ENCODE data around the gene C21orf58. TPM values are rescaled to one million over a fixed set of nuclear protein-coding genes. Genes with fewer than 3 reads are reported as not detected.

The C21orf58 gene
- total and polyA plus RNA-seq, 4 experiments from 2014 or later: 0.35 to 9.4 (median 4.7) TPM

DNA sequence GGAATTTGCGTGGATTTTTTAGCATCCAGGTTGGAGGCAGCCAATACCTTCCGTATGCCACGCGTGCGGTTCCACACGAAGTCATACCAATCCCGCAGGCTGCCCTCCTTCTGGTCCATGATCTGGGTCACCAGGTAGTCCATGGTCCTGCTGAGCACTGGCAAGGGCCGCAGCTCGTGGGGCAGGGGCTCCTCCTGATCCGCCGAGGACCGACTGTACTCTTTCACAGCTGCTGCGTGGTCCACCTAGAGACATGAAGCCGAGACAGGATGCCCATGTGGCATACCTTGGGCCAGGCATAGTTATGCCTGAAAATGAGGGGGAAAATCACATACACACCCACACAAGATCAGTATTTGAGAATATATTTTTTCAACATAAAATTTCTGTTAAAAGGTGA lies 50.3 kb downstream of the C21orf58 start:
- H3K9me3 Mint-ChIP-seq: no peaks in the 10 kb centered on the region
- H3K4me1 ChIP-seq (ENCODE audit: insufficient read depth, low read length): no peaks in the 10 kb centered on the region
- H3K27ac Mint-ChIP-seq: peak overlapping the region in 3 of 7 donors; percentile 36 to 47 (median 44)
- H3K9me3 ChIP-seq (ENCODE audit: control insufficient read depth in 1 of 2, low read length in 2 of 2): no peaks in the 10 kb centered on the region
- CTCF ChIA-PET (ENCODE audit: partially characterized antibody): no interaction called here
- intact Hi-C loops (cut with micrococcal nuclease): no loop called here
- no peak overlapping the region for H3K27ac ChIP-seq (ENCODE audit: low read depth, low read length)
- H3K4me3 ChIP-seq (ENCODE audit: low read length in 2 of 2): no peak overlapping the region
- no peak for DNase-seq
- peaks cover 0 to 6% (median 5%) of the 10 kb centered on the region in 4 donors for H3K4me1 Mint-ChIP-seq
- no peak overlapping the region for H3K4me3 Mint-ChIP-seq
- peaks cover 76% of the 10 kb centered on the region for H3K36me3 ChIP-seq (ENCODE audit: insufficient read depth, low read length)
- no peaks in the 10 kb centered on the region for H3K27me3 Mint-ChIP-seq
- H3K27me3 ChIP-seq (ENCODE audit: insufficient read depth, low read length): no peaks in the 10 kb centered on the region
- peaks cover 46 to 69% of the 10 kb centered on the region in 2 donors for H3K36me3 Mint-ChIP-seq
- POLR2A ChIA-PET (ENCODE audit: partially characterized antibody): no interaction called here

DNA sequence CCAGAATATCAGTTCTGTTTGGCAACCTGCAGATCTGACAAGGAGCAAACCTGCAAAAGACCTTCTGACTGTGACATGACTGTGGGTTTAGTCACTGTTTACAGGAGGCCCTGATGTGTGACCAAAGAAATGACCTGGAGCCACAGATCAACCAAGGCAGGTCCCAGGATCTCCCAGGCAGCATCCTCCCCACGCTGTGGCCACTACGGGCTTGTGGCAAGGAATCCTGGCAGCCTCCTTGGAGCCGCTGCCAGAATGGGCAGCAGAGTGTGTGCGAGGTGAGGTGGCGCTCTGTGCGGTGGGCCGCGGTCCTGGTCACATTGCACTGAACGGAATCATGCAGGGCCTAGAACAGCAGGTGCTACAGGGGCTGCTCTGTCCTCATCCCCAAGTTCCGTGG lies 54.2 kb downstream of the C21orf58 start:
- POLR2A ChIA-PET (ENCODE audit: partially characterized antibody): no interaction called here
- peaks cover 0 to 5% (median 1%) of the 10 kb centered on the region in 4 donors for H3K4me1 Mint-ChIP-seq
- Histone ChIP-seq H3K27ac (ENCODE audit: low read depth, low read length) (no peak overlapping the region), H3K4me3 (ENCODE audit: low read length in 2 of 2) (no peak overlapping the region), H3K4me1 (ENCODE audit: insufficient read depth, low read length) (no peaks in the 10 kb centered on the region), H3K9me3 (ENCODE audit: control insufficient read depth in 1 of 2, low read length in 2 of 2) (no peaks in the 10 kb centered on the region), H3K27me3 (ENCODE audit: insufficient read depth, low read length) (no peaks in the 10 kb centered on the region), H3K36me3 (ENCODE audit: insufficient read depth, low read length) (peaks cover 76% of the 10 kb centered on the region)
- intact Hi-C loops (cut with micrococcal nuclease): no loop called here
- no peak overlapping the region for H3K27ac Mint-ChIP-seq
- no peak overlapping the region for H3K4me3 Mint-ChIP-seq
- peaks cover 45 to 70% of the 10 kb centered on the region in 2 donors for H3K36me3 Mint-ChIP-seq
- no peak for DNase-seq
- H3K9me3 Mint-ChIP-seq: no peaks in the 10 kb centered on the region
- CTCF ChIA-PET (ENCODE audit: partially characterized antibody): no interaction called here
- H3K27me3 Mint-ChIP-seq: no peaks in the 10 kb centered on the region

- H3K27ac Mint-ChIP-seq: peak overlapping the region in 1 of 7 donors; percentile 48
- H3K4me3 Mint-ChIP-seq: no peak overlapping the region
- Histone ChIP-seq H3K9me3 (ENCODE audit: control insufficient read depth in 1 of 2, low read length in 2 of 2) (no peaks in the 10 kb centered on the region), H3K36me3 (ENCODE audit: insufficient read depth, low read length) (peaks cover 74% of the 10 kb centered on the region), H3K27me3 (ENCODE audit: insufficient read depth, low read length) (no peaks in the 10 kb centered on the region), H3K4me3 (ENCODE audit: low read length in 2 of 2) (no peak overlapping the region), H3K27ac (ENCODE audit: low read depth, low read length) (no peak overlapping the region), H3K4me1 (ENCODE audit: insufficient read depth, low read length) (no peaks in the 10 kb centered on the region)
- H3K9me3 Mint-ChIP-seq: no peaks in the 10 kb centered on the region
- H3K4me1 Mint-ChIP-seq: peaks cover 0 to 2% (median under 1%) of the 10 kb centered on the region in 4 donors
- intact Hi-C loops (cut with micrococcal nuclease): no loop called here
- POLR2A ChIA-PET (ENCODE audit: partially characterized antibody): no interaction called here
- peaks cover 40 to 65% of the 10 kb centered on the region in 2 donors for H3K36me3 Mint-ChIP-seq
- DNase-seq: no peak
- CTCF ChIA-PET (ENCODE audit: partially characterized antibody): no interaction called here
- no peaks in the 10 kb centered on the region for H3K27me3 Mint-ChIP-seq
Observed at GRCh38 chr21:46268371-46268770, 55.3 kb downstream of the C21orf58 start.

GRCh38 chr21:46266946-46267345 lies 56.7 kb downstream of the C21orf58 start:
- Histone ChIP-seq H3K27me3 (ENCODE audit: insufficient read depth, low read length) (no peaks in the 10 kb centered on the region), H3K9me3 (ENCODE audit: control insufficient read depth in 1 of 2, low read length in 2 of 2) (no peaks in the 10 kb centered on the region), H3K36me3 (ENCODE audit: insufficient read depth, low read length) (peaks cover 69% of the 10 kb centered on the region), H3K4me1 (ENCODE audit: insufficient read depth, low read length) (no peaks in the 10 kb centered on the region), H3K4me3 (ENCODE audit: low read length in 2 of 2) (no peak overlapping the region), H3K27ac (ENCODE audit: low read depth, low read length) (no peak overlapping the region)
- H3K4me1 Mint-ChIP-seq: no peaks in the 10 kb centered on the region
- DNase-seq: no peak
- intact Hi-C loops (cut with micrococcal nuclease): no loop called here
- H3K4me3 Mint-ChIP-seq: no peak overlapping the region
- peaks cover 30 to 59% of the 10 kb centered on the region in 2 donors for H3K36me3 Mint-ChIP-seq
- peak overlapping the region in 2 of 7 donors; percentile 30 to 50 for H3K27ac Mint-ChIP-seq
- no peaks in the 10 kb centered on the region for H3K27me3 Mint-ChIP-seq
- ChIA-PET CTCF (ENCODE audit: partially characterized antibody) (no interaction called here), POLR2A (ENCODE audit: partially characterized antibody) (no interaction called here)
- H3K9me3 Mint-ChIP-seq: no peaks in the 10 kb centered on the region

- no peaks in the 10 kb centered on the region for H3K9me3 ChIP-seq (ENCODE audit: control insufficient read depth in 1 of 2, low read length in 2 of 2)
- intact Hi-C loops (cut with micrococcal nuclease): no loop called here
- DNase-seq: no peak
- H3K4me1 ChIP-seq (ENCODE audit: insufficient read depth, low read length): no peaks in the 10 kb centered on the region
- H3K9me3 Mint-ChIP-seq: no peaks in the 10 kb centered on the region
- no peaks in the 10 kb centered on the region for H3K27me3 Mint-ChIP-seq
- ChIA-PET CTCF (ENCODE audit: partially characterized antibody) (no interaction called here), POLR2A (ENCODE audit: partially characterized antibody) (no interaction called here)
- H3K4me1 Mint-ChIP-seq: no peaks in the 10 kb centered on the region
- H3K27me3 ChIP-seq (ENCODE audit: insufficient read depth, low read length): no peaks in the 10 kb centered on the region
- H3K36me3 Mint-ChIP-seq: peaks cover 32 to 62% of the 10 kb centered on the region in 2 donors
- H3K4me3 Mint-ChIP-seq: no peak overlapping the region
- peaks cover 72% of the 10 kb centered on the region for H3K36me3 ChIP-seq (ENCODE audit: insufficient read depth, low read length)
- H3K27ac ChIP-seq (ENCODE audit: low read depth, low read length): no peak overlapping the region
- H3K4me3 ChIP-seq (ENCODE audit: low read length in 2 of 2): no peak overlapping the region
- H3K27ac Mint-ChIP-seq: no peak overlapping the region
Observed at GRCh38 chr21:46265736-46266525, 57.7 kb downstream of the C21orf58 start.

DNA sequence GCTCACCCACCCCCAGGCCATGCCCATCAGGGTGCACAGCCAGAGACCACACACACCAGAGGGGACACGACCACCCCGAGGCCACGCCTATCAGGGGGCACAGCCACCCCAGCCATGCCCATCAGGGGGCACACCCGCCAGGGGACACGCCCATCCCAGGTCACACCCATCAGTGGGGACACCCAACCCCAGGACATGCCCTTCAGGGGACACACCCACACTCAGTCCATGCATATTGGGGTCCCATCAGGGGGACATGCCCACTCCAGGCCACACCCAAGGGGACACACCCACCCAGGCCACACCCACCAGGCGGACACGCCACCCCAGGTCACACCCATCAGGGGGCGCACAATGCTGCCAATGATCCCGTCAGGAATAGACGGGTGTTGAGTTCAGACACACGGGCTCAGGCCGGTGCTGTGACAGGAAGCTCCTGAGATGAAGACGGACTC lies 59.0 kb downstream of the C21orf58 start:
- Mint-ChIP-seq H3K9me3 (no peaks in the 10 kb centered on the region), H3K27ac (no peak overlapping the region), H3K4me1 (no peaks in the 10 kb centered on the region), H3K36me3 (peaks cover 30 to 56% of the 10 kb centered on the region in 2 donors), H3K4me3 (no peak overlapping the region), H3K27me3 (no peaks in the 10 kb centered on the region)
- POLR2A ChIA-PET (ENCODE audit: partially characterized antibody): no interaction called here
- Histone ChIP-seq H3K27ac (ENCODE audit: low read depth, low read length) (no peak overlapping the region), H3K4me3 (ENCODE audit: low read length in 2 of 2) (no peak overlapping the region), H3K36me3 (ENCODE audit: insufficient read depth, low read length) (peaks cover 65% of the 10 kb centered on the region), H3K27me3 (ENCODE audit: insufficient read depth, low read length) (no peaks in the 10 kb centered on the region), H3K9me3 (ENCODE audit: control insufficient read depth in 1 of 2, low read length in 2 of 2) (no peaks in the 10 kb centered on the region), H3K4me1 (ENCODE audit: insufficient read depth, low read length) (no peaks in the 10 kb centered on the region)
- intact Hi-C loops (cut with micrococcal nuclease): no loop called here
- CTCF ChIA-PET (ENCODE audit: partially characterized antibody): no interaction called here
- no peak for DNase-seq

DNA sequence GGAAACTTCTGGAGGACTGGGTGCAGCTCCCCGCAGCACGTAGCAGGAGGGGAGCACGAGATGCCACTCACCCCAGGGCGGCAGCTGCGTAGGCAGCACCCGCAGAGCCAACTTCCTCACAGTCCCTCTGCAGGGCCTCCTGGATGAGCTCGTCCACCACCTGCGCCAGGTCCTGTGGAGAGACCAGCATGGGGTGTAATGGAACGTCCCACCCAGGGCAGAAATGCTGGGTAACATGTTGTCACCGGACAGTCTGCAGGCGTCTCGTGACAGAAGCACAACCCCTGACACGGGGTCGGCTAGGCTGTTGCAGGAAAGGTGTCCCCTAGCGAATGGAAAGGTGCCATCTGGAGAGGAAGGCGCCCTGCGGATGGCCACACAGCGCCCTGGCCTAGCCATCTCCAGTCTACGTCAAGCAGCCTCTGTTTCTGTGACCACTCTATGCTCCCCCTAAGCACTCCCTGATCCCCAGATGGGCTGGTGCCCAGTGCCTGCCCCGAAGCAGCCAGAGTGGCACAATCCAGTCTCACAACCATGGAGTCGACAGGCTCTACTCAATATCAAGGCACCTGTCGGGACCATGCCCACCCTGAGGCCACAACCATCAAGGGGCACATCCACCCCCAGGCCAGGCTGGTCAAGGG lies 59.5 kb downstream of the C21orf58 start:
- Mint-ChIP-seq H3K9me3 (no peaks in the 10 kb centered on the region), H3K27me3 (no peaks in the 10 kb centered on the region), H3K36me3 (peaks cover 30 to 52% of the 10 kb centered on the region in 2 donors), H3K4me3 (no peak overlapping the region), H3K27ac (peak overlapping the region in 1 of 7 donors; percentile 82), H3K4me1 (no peaks in the 10 kb centered on the region)
- Histone ChIP-seq H3K36me3 (ENCODE audit: insufficient read depth, low read length) (peaks cover 60% of the 10 kb centered on the region), H3K27me3 (ENCODE audit: insufficient read depth, low read length) (no peaks in the 10 kb centered on the region), H3K4me3 (ENCODE audit: low read length in 2 of 2) (no peak overlapping the region), H3K27ac (ENCODE audit: low read depth, low read length) (no peak overlapping the region), H3K9me3 (ENCODE audit: control insufficient read depth in 1 of 2, low read length in 2 of 2) (no peaks in the 10 kb centered on the region), H3K4me1 (ENCODE audit: insufficient read depth, low read length) (no peaks in the 10 kb centered on the region)
- POLR2A ChIA-PET (ENCODE audit: partially characterized antibody): no interaction called here
- DNase-seq: no peak
- intact Hi-C loops (cut with micrococcal nuclease): no loop called here
- CTCF ChIA-PET (ENCODE audit: partially characterized antibody): no interaction called here
